Lower leg skin (tissue), 4 donors: ENCODE data around the gene BBOX1. TPM values are rescaled to one million over a fixed set of nuclear protein-coding genes. Genes with fewer than 3 reads are reported as not detected.
"Not testable (repeated sequence)": the region's sequence is repeated elsewhere in the genome, so short reads cannot be mapped to it uniquely, and the experiment has no call there.

ENCODE experiments used
- DNase-seq, 2 donors: peaks; one replicate each; pipeline ENCODE4 v3.0.0-alpha.2; 2019; ENCODE audit warnings: low spot score in 2 of 2
- H3K4me3 ChIP-seq: fragments of 200-600 bp; sonication (generic); 2 replicates; pipeline ENCODE4 v1.5.1; 2017; ENCODE audit warnings: mild to moderate bottlenecking, low read depth; ENCODE audit not compliant: poor library complexity, severe bottlenecking
- CTCF ChIP-seq, 3 donors: fragments of 450-650 bp; IDR thresholded peaks; one replicate each; pipeline ENCODE4 v1.5.1; 2016; ENCODE audit warnings: antibody characterized with exemption in 3 of 3, mild to moderate bottlenecking in 3 of 3, moderate library complexity in 2 of 3
- POLR2A ChIP-seq, 2 donors: fragments of 450-650 bp; IDR thresholded peaks; one replicate each; pipeline ENCODE4 v1.6.1; 2016 to 2017; ENCODE audit warnings: antibody characterized with exemption in 2 of 2, mild to moderate bottlenecking in 1 of 2, moderate library complexity in 1 of 2
- WGBS, 2 donors: methylation state at CpG; one replicate each; pipeline ENCODE4 v1.1.5; 2018; 5-methylcytosine and 5-hydroxymethylcytosine counted together
- intact Hi-C: fragments of 100-400 bp; cut with DNase I; formaldehyde crosslinking; loops from one replicate; pipeline ENCODE4 v1.15.0; 2023; ENCODE audit warnings: low total_unique reads
- total RNA-seq, 4 donors: library from RNA; depleted of rRNA; stranded (reverse); fragments of >200 nt; gene quantifications; one replicate each; pipeline ENCODE4 v1.1.0, GENCODE V29; 2016

Gene BBOX1
- total RNA-seq, 4 donors from 2014 or later = 31.2 to 48.8 (median 38.2) TPM

- DNase-seq = no peak
- TF ChIP-seq CTCF (IDR thresholded peaks at IDR 0.05) (no peak), POLR2A (IDR thresholded peaks at IDR 0.05) (no peak)
- intact Hi-C loops = no loop called here
- whole genome bisulfite sequencing, 2 donors = 42 to 46% methylated on average over 2 of the region's 2 CpGs
- no peak overlapping the region for H3K4me3 ChIP-seq
These were observed 43.2 kb upstream of the BBOX1 start for GRCh38 chr11:26997378-26997777.

GRCh38 chr11:27001136-27001730 lies 39.4 kb upstream of the BBOX1 start:
- DNase-seq, H3K4me3 ChIP-seq, intact Hi-C loops: not testable (repeated sequence)
- WGBS, 2 donors = 29 to 31% methylated on average over 4 of the region's 4 CpGs

GRCh38 chr11:27002431-27002830 lies 38.2 kb upstream of the BBOX1 start:
- TF ChIP-seq POLR2A (IDR thresholded peaks at IDR 0.05) (no peak), CTCF (IDR thresholded peaks at IDR 0.05) (no peak)
- DNase-seq = no peak
- H3K4me3 ChIP-seq = no peak overlapping the region
- WGBS, 2 donors = 72 to 81% methylated on average over 3 of the region's 3 CpGs
- intact Hi-C loops = no loop called here

GRCh38 chr11:27002838-27003237 lies 37.8 kb upstream of the BBOX1 start:
- 51 to 56% methylated on average over 4 of the region's 4 CpGs for WGBS, 2 donors
- H3K4me3 ChIP-seq = no peak overlapping the region
- TF ChIP-seq CTCF (IDR thresholded peaks at IDR 0.05) = no peak
- TF ChIP-seq POLR2A (IDR thresholded peaks at IDR 0.05) = no peak

GRCh38 chr11:27004103-27004502 lies 36.5 kb upstream of the BBOX1 start:
- WGBS, 2 donors = 84 to 90% methylated on average over 2 of the region's 2 CpGs
- no peak for DNase-seq

More at GRCh38 chr11:27002838-27003237, 37.8 kb upstream of the BBOX1 start:
- DNase-seq = no peak
- intact Hi-C loops = no loop called here

More at GRCh38 chr11:27004103-27004502, 36.5 kb upstream of the BBOX1 start:
- no peak overlapping the region for H3K4me3 ChIP-seq
- no peak for TF ChIP-seq POLR2A (IDR thresholded peaks at IDR 0.05)
- TF ChIP-seq CTCF (IDR thresholded peaks at IDR 0.05) = no peak
- intact Hi-C loops = no loop called here
